Embryonic facial prominence (tissue), 1 donor: ENCODE measurements around the gene CCDC15.
"Not testable (repeated sequence)": the region's sequence is repeated elsewhere in the genome, so short reads cannot be mapped to it uniquely, and the experiment has no call there.

Experiments used
- DNase-seq: peaks from one replicate; pipeline ENCODE4 v3.0.0-alpha.2; 2016; ENCODE audit errors: extremely low spot score

Gene CCDC15

GRCh38 chr11:124988063-124988462 lies 34.1 kb downstream of the CCDC15 start:
- no peak for DNase-seq

- DNase-seq, result no peak
Measured at GRCh38 chr11:125001079-125001778, 47.2 kb downstream of the CCDC15 start.

GRCh38 chr11:125001849-125002248 lies 47.8 kb downstream of the CCDC15 start:
- no peak for DNase-seq

GRCh38 chr11:125005491-125005890 lies 51.5 kb downstream of the CCDC15 start:
- DNase-seq, result no peak

GRCh38 chr11:125016413-125016812 lies 62.4 kb downstream of the CCDC15 start:
- DNase-seq, result no peak

- DNase-seq, result no peak
Measured at GRCh38 chr11:125020342-125020741, 66.3 kb downstream of the CCDC15 start.

- no peak for DNase-seq
Measured at GRCh38 chr11:125022551-125022950, 68.5 kb downstream of the CCDC15 start.

- DNase-seq, result no peak
Measured at GRCh38 chr11:125025968-125026367, 72.0 kb downstream of the CCDC15 start.

GRCh38 chr11:125029431-125029830 lies 75.4 kb downstream of the CCDC15 start:
- DNase-seq, result not testable (repeated sequence)

- DNase-seq, result no peak
Measured at GRCh38 chr11:125036933-125037332, 82.9 kb downstream of the CCDC15 start.

- no peak for DNase-seq
Measured at GRCh38 chr11:125049164-125049792, 95.3 kb downstream of the CCDC15 start.

- DNase-seq, result no peak
Measured at GRCh38 chr11:125052047-125052446, 98.0 kb downstream of the CCDC15 start.

- DNase-seq, result no peak
Measured at GRCh38 chr11:125053167-125053566, 99.2 kb downstream of the CCDC15 start.

- no peak for DNase-seq
Measured at GRCh38 chr11:125055107-125055715, 101.2 kb downstream of the CCDC15 start.

GRCh38 chr11:125056111-125056510 lies 102.1 kb downstream of the CCDC15 start:
- DNase-seq, result not testable (repeated sequence)

GRCh38 chr11:125056931-125057692 lies 103.1 kb downstream of the CCDC15 start:
- no peak for DNase-seq

- DNase-seq, result no peak
Measured at GRCh38 chr11:125057693-125058016, 103.7 kb downstream of the CCDC15 start.

- DNase-seq, result no peak
Measured at GRCh38 chr11:125061281-125061680, 107.3 kb downstream of the CCDC15 start.

- DNase-seq, result no peak
Measured at GRCh38 chr11:125062218-125062930, 108.4 kb downstream of the CCDC15 start.

- no peak for DNase-seq
Measured at GRCh38 chr11:125062931-125063428, 109.0 kb downstream of the CCDC15 start, which contains the start of gene SLC37A2. TSS of gene SLC37A2 (plus strand) at chr11:125063305. CDS start at chr11:125063368, 63 bp downstream.

GRCh38 chr11:125063429-125064043 lies 109.5 kb downstream of the CCDC15 start:
- no peak for DNase-seq
